Osteocyte (in vitro differentiated cells): ENCODE measurements around the gene TOGARAM1. TPM values are rescaled to one million over a fixed set of nuclear protein-coding genes. Genes with fewer than 3 reads are reported as not detected.

ENCODE experiments used
- DNase-seq: peaks from one replicate; pipeline ENCODE4 v3.0.0; 2021; ENCODE audit warnings: mixed read lengths; ENCODE audit not compliant: unreplicated experiment; ENCODE audit errors: extremely low spot score
- H3K27ac Mint-ChIP-seq: one replicate; pipeline ENCODE4 v1.8.0; 2021; ENCODE audit warnings: mild to moderate bottlenecking, mixed read lengths; ENCODE audit not compliant: unreplicated experiment
- H3K27me3 Mint-ChIP-seq: one replicate; pipeline ENCODE4 v1.8.0; 2021; ENCODE audit warnings: mixed read lengths; ENCODE audit not compliant: unreplicated experiment
- H3K36me3 Mint-ChIP-seq: one replicate; pipeline ENCODE4 v1.8.0; 2021; ENCODE audit warnings: mixed read lengths; ENCODE audit not compliant: unreplicated experiment
- H3K4me1 Mint-ChIP-seq: one replicate; pipeline ENCODE4 v1.8.0; 2021; ENCODE audit warnings: mixed read lengths; ENCODE audit not compliant: unreplicated experiment
- H3K4me3 Mint-ChIP-seq: one replicate; pipeline ENCODE4 v1.8.0; 2021; ENCODE audit warnings: mild to moderate bottlenecking, moderate library complexity, mixed read lengths; ENCODE audit not compliant: unreplicated experiment
- H3K9me3 Mint-ChIP-seq: one replicate; pipeline ENCODE4 v1.8.0; 2021; ENCODE audit warnings: mixed read lengths; ENCODE audit not compliant: unreplicated experiment
- total RNA-seq: library from RNA; stranded (reverse); gene quantifications from 2 replicates; pipeline ENCODE4 v1.2.1, GENCODE V29; 2021
- TF ChIP-seq, protein P1 (sequence below): fragments of 200-600 bp; sonication (generic); IDR thresholded peaks from 2 replicates; pipeline ENCODE4 v1.5.0; 2021; ENCODE audit warnings: antibody characterized with exemption, mild to moderate bottlenecking, moderate library complexity

TOGARAM1 gene
- total RNA-seq, 1 donor from 2014 or later: 20.7 TPM

DNA sequence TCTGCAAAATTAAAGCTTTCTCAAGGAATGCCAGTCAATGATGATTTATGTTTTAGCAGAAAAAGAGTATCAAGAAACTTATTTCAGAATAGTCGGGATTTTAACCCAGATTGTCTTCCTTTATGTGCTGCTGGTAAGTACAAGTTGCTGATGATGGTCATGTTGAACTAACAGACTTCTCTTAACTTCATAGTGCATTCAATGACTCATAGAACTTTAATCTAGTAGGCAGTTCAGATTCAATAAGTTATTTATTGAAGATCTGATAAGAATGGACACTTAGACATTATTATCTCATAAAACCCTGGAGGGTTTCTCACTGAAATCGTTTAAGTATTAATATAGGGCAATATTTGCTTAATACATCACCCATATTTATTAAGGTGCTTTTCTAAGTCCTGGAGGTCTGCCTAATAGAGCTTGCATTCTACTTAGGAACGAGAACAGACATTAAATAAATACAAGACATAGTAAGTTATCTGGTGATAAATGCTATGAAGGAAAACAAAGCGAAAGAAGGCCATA is 33.8 kb downstream of the TOGARAM1 start:
- H3K27ac Mint-ChIP-seq: no peak overlapping the region
- TF ChIP-seq, protein P1, sequence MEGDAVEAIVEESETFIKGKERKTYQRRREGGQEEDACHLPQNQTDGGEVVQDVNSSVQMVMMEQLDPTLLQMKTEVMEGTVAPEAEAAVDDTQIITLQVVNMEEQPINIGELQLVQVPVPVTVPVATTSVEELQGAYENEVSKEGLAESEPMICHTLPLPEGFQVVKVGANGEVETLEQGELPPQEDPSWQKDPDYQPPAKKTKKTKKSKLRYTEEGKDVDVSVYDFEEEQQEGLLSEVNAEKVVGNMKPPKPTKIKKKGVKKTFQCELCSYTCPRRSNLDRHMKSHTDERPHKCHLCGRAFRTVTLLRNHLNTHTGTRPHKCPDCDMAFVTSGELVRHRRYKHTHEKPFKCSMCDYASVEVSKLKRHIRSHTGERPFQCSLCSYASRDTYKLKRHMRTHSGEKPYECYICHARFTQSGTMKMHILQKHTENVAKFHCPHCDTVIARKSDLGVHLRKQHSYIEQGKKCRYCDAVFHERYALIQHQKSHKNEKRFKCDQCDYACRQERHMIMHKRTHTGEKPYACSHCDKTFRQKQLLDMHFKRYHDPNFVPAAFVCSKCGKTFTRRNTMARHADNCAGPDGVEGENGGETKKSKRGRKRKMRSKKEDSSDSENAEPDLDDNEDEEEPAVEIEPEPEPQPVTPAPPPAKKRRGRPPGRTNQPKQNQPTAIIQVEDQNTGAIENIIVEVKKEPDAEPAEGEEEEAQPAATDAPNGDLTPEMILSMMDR: no peak
- no peaks in the 10 kb centered on the region for H3K27me3 Mint-ChIP-seq
- no peaks in the 10 kb centered on the region for H3K4me1 Mint-ChIP-seq
- H3K9me3 Mint-ChIP-seq: no peaks in the 10 kb centered on the region
- peaks cover 21% of the 10 kb centered on the region for H3K36me3 Mint-ChIP-seq
- no peak overlapping the region for H3K4me3 Mint-ChIP-seq
- DNase-seq: no peak

DNA sequence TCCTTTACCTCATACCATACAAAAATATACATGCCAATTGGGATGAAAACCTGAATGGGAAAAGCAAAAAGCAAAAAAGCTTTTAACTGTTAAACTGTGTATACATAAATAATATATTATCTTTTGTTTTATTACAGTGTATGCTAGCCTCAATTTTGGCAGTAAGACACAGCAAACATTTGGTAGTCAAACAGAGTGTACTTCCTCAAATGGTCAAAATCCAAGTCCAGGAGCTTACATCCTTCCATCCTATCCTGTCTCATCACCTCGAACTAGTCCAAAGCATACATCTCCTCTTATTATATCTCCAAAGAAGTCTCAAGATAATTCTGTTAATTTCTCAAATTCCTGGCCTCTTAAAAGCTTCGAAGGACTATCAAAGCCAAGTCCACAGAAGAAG is 41.9 kb downstream of the TOGARAM1 start:
- no peaks in the 10 kb centered on the region for H3K27me3 Mint-ChIP-seq
- H3K36me3 Mint-ChIP-seq: peaks cover 27% of the 10 kb centered on the region
- no peaks in the 10 kb centered on the region for H3K9me3 Mint-ChIP-seq
- no peak overlapping the region for H3K4me3 Mint-ChIP-seq
- H3K4me1 Mint-ChIP-seq: no peaks in the 10 kb centered on the region
- no peak for DNase-seq
- no peak overlapping the region for H3K27ac Mint-ChIP-seq
- TF ChIP-seq, protein P1: no peak

DNA sequence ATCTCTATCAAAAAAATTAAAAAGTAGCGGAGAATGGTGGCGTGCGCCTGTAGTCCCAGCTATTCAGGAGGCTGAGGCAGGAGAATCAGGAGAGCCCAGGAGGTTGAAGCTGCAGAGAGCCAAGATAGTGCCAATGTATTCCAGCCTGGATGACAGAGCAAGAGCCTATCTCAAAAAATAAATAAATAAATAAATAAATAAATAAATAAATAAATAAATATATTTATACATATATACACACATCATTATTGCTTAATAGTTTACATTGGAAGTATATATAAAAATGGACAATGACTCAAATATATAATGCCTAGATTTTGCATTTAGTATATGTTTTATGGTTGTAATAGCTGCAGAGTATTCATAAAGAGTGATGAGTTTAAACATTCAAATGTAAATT is 53.1 kb downstream of the TOGARAM1 start:
- no peak overlapping the region for H3K27ac Mint-ChIP-seq
- TF ChIP-seq, protein P1: no peak
- no peak overlapping the region for H3K4me3 Mint-ChIP-seq
- no peaks in the 10 kb centered on the region for H3K9me3 Mint-ChIP-seq
- no peaks in the 10 kb centered on the region for H3K27me3 Mint-ChIP-seq
- peaks cover 26% of the 10 kb centered on the region for H3K36me3 Mint-ChIP-seq
- H3K4me1 Mint-ChIP-seq: no peaks in the 10 kb centered on the region
- no peak for DNase-seq

DNA sequence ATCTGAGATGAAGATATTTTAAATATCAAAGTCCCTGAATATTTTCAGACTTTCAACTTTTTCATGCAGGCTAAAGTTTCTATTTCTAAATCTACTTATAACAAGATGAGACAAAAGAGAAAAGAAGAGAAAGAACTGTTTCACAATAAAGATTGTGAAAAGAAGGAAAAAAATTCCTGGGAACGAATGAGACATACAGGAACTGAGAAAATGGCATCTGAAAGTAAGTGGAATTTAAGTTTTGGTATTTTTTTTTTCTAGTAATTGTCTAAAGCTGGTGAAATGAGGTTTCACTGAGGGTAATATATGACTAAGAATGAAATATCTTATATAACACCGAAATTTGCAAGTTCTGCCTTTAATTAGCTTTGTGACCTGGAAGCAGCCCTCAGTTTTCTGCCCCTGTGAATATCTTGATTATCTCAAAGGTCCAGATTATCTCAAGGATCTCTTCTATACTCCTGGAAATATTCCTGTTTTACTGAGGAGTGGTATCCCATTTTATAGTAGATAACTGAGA is 66.2 kb downstream of the TOGARAM1 start:
- DNase-seq: no peak
- no peak overlapping the region for H3K4me3 Mint-ChIP-seq
- H3K27me3 Mint-ChIP-seq: no peaks in the 10 kb centered on the region
- H3K9me3 Mint-ChIP-seq: no peaks in the 10 kb centered on the region
- peaks cover 23% of the 10 kb centered on the region for H3K36me3 Mint-ChIP-seq
- TF ChIP-seq, protein P1: no peak
- H3K4me1 Mint-ChIP-seq: no peaks in the 10 kb centered on the region
- H3K27ac Mint-ChIP-seq: no peak overlapping the region

DNA sequence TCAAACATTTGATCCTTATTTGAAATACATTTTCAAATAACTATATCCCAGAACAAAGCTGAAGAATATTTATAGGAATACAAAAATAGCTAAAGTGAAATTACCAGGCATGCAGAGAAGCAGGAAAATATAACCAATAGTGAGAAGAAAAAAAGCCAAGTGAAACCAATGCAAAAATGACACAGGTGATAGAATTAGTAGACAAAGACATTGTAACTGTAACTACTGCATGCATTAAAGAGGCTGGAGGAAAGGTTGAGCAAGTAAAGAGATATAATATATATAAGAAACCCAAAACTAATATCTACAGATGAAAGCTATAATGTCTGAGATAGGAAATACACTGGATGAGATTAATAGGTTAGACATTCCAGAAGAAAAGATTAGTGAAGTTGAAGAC is 72.7 kb downstream of the TOGARAM1 start:
- H3K27ac Mint-ChIP-seq: no peak overlapping the region
- H3K27me3 Mint-ChIP-seq: no peaks in the 10 kb centered on the region
- H3K9me3 Mint-ChIP-seq: peaks cover 4% of the 10 kb centered on the region
- H3K36me3 Mint-ChIP-seq: peaks cover 36% of the 10 kb centered on the region
- no peaks in the 10 kb centered on the region for H3K4me1 Mint-ChIP-seq
- DNase-seq: no peak
- TF ChIP-seq, protein P1: no peak
- no peak overlapping the region for H3K4me3 Mint-ChIP-seq
